B cell (primary cell): ENCODE results near the gene SNX32. TPM values are rescaled to one million over a fixed set of nuclear protein-coding genes. Genes with fewer than 3 reads are reported as not detected.

Experiments
- ATAC-seq: fragments of 200-7000 bp; cut with Tn5 transposase; one replicate; pipeline ENCODE4 v1.10.0; 2021; ENCODE audit warnings: low read depth, mild to moderate bottlenecking, moderate number of reproducible peaks, moderate library complexity
- CTCF ChIA-PET: fragments of 350-600 bp; sonication (Branson Sonifier 250); formaldehyde crosslinking; loops from one replicate; lab custom pipeline; 2021; ENCODE audit warnings: antibody characterized with exemption, inconsistent platforms; lab: Charles Lee
- POLR2A ChIA-PET: fragments of 350-600 bp; sonication (Branson Sonifier 250); formaldehyde crosslinking; loops from one replicate; lab custom pipeline; 2021; ENCODE audit warnings: antibody characterized with exemption; lab: Charles Lee
- DNase-seq: peaks from one replicate; pipeline ENCODE4 v3.0.0; 2013
- H2AFZ ChIP-seq: 2 replicates; pipeline ENCODE4 v1.6.1; 2012; ENCODE audit warnings: mild to moderate bottlenecking, low read depth, low read length; ENCODE audit not compliant: insufficient read depth, poor library complexity, severe bottlenecking
- H3K27ac ChIP-seq, 2 donors: 1 replicate in 1 of 2; 2 replicates in 1 of 2; pipeline ENCODE4 v1.5.1; 2012 to 2013; ENCODE audit warnings: low read length in 2 of 2, mild to moderate bottlenecking in 2 of 2, moderate library complexity in 1 of 2
- H3K27me3 ChIP-seq, 4 experiments: fragments of 200-600 bp in 1 of 4; sonication (generic) in 1 of 4; replicated peaks in 1 of 4; 1 replicate in 2 of 4; 2 replicates in 2 of 4; pipeline versions ENCODE4 v1.6.1 to v1.7.0; 2013 to 2016; ENCODE audit warnings: low read length in 3 of 4, mild to moderate bottlenecking in 2 of 4, mixed read lengths in 1 of 4, moderate library complexity in 1 of 4; ENCODE audit not compliant: insufficient read depth in 4 of 4, control insufficient read depth in 3 of 4; ENCODE audit errors: control extremely low read depth in 1 of 4
- H3K36me3 ChIP-seq, 2 experiments: replicated peaks in 1 of 2; 1 replicate in 1 of 2; 2 replicates in 1 of 2; pipeline versions ENCODE4 v1.6.1 to v1.7.1; 2013; ENCODE audit warnings: low read length in 1 of 2; ENCODE audit not compliant: insufficient read depth in 2 of 2, control insufficient read depth in 1 of 2; ENCODE audit errors: control extremely low read depth in 1 of 2, extremely low read depth in 1 of 2
- H3K4me1 ChIP-seq, 2 donors: fragments of 200-600 bp in 1 of 2; sonication (generic) in 1 of 2; 1 replicate in 1 of 2; 2 replicates in 1 of 2; pipeline versions ENCODE4 v1.5.1 to v1.6.1; 2013 to 2017; ENCODE audit warnings: low read length in 2 of 2; ENCODE audit not compliant: control insufficient read depth in 2 of 2, insufficient read depth in 2 of 2
- H3K4me2 ChIP-seq: replicated peaks from 2 replicates; pipeline ENCODE3; 2012; ENCODE audit warnings: mild to moderate bottlenecking, low read depth, low read length; ENCODE audit not compliant: poor library complexity, severe bottlenecking
- H3K4me3 ChIP-seq, 5 experiments: fragments of 200-600 bp in 1 of 5; sonication (generic) in 1 of 5; 1 replicate in 3 of 5; 2 replicates in 2 of 5; pipeline versions ENCODE4 v1.5.1 to v1.7.0; 2011 to 2016; ENCODE audit warnings: low read length in 4 of 5, mild to moderate bottlenecking in 4 of 5, low read depth in 2 of 5, control low read depth in 1 of 5, moderate library complexity in 1 of 5; ENCODE audit not compliant: insufficient read depth in 1 of 5; ENCODE audit errors: control extremely low read depth in 1 of 5, extremely low read depth in 1 of 5
- H3K79me2 ChIP-seq: fragments of 200-600 bp; sonication (generic); one replicate; pipeline ENCODE4 v1.6.0; 2016; ENCODE audit warnings: low read length; ENCODE audit not compliant: control insufficient read depth, insufficient read depth
- H3K9ac ChIP-seq: fragments of 200-600 bp; sonication (generic); 2 replicates; pipeline ENCODE4 v1.6.1; 2017; ENCODE audit warnings: mild to moderate bottlenecking, low read length, moderate library complexity
- H3K9me3 ChIP-seq, 3 donors: one replicate each; pipeline versions ENCODE4 v1.6.1 to v1.7.1; 2013; ENCODE audit warnings: low read length in 2 of 3; ENCODE audit not compliant: control insufficient read depth in 2 of 3, insufficient read depth in 1 of 3; ENCODE audit errors: control extremely low read depth in 1 of 3
- H4K20me1 ChIP-seq: 2 replicates; pipeline ENCODE4 v1.6.0; 2012; ENCODE audit warnings: mild to moderate bottlenecking, low read length; ENCODE audit not compliant: insufficient read depth, control insufficient read depth, poor library complexity, severe bottlenecking
- H3K27ac Mint-ChIP-seq: one replicate; pipeline ENCODE4 v1.8.0; 2021; ENCODE audit warnings: mixed read lengths
- H3K27me3 Mint-ChIP-seq: one replicate; pipeline ENCODE4 v1.8.0; 2021; ENCODE audit warnings: mixed read lengths
- H3K4me1 Mint-ChIP-seq: one replicate; pipeline ENCODE4 v1.8.0; 2021; ENCODE audit warnings: mixed read lengths
- H3K4me3 Mint-ChIP-seq: one replicate; pipeline ENCODE4 v1.8.0; 2021; ENCODE audit warnings: mixed read lengths
- H3K9me3 Mint-ChIP-seq: one replicate; pipeline ENCODE4 v1.8.0; 2022; ENCODE audit warnings: mixed read lengths; ENCODE audit not compliant: insufficient read depth
- EZH2 ChIP-seq: IDR thresholded peaks from 2 replicates; pipeline ENCODE4 v1.6.1; 2012; ENCODE audit warnings: borderline replicate concordance, low read depth, mild to moderate bottlenecking, moderate library complexity, low read length; ENCODE audit not compliant: insufficient read depth, poor library complexity, severe bottlenecking
- WGBS: methylation state at CpG from one replicate; pipeline ENCODE4 v1.1.5; 2013; ENCODE audit warnings: missing lambda C conversion rate; ENCODE audit not compliant: insufficient coverage; 5-methylcytosine and 5-hydroxymethylcytosine counted together
- intact Hi-C: fragments of 100-400 bp; cut with micrococcal nuclease; formaldehyde crosslinking; loops from one replicate; pipeline ENCODE4 v1.10.0; 2022
- polyA plus RNA-seq: library from polyadenylated mRNA; depleted of rRNA; stranded (reverse); fragments of >200 nt; gene quantifications from 2 replicates; pipeline ENCODE4 v1.2.3, GENCODE V29; 2012
- total RNA-seq, 2 donors: library from RNA; stranded (reverse); fragments of 120-200 nt in 1 of 2; gene quantifications; 1 replicate in 1 of 2; 2 replicates in 1 of 2; pipeline versions ENCODE4 v1.2.3 to v1.2.4, GENCODE V29; 2013 to 2022
- TF ChIP-seq, protein P1 (sequence below): fragments of 200-600 bp; IDR thresholded peaks from one replicate; pipeline ENCODE4 v1.8.0; 2022; ENCODE audit warnings: antibody characterized with exemption, mild to moderate bottlenecking

SNX32 gene
- total and polyA plus RNA-seq, 2 donors (not counting 1 experiment from before 2014, with no cell fraction given), result 0.57 to 0.89 TPM

DNA sequence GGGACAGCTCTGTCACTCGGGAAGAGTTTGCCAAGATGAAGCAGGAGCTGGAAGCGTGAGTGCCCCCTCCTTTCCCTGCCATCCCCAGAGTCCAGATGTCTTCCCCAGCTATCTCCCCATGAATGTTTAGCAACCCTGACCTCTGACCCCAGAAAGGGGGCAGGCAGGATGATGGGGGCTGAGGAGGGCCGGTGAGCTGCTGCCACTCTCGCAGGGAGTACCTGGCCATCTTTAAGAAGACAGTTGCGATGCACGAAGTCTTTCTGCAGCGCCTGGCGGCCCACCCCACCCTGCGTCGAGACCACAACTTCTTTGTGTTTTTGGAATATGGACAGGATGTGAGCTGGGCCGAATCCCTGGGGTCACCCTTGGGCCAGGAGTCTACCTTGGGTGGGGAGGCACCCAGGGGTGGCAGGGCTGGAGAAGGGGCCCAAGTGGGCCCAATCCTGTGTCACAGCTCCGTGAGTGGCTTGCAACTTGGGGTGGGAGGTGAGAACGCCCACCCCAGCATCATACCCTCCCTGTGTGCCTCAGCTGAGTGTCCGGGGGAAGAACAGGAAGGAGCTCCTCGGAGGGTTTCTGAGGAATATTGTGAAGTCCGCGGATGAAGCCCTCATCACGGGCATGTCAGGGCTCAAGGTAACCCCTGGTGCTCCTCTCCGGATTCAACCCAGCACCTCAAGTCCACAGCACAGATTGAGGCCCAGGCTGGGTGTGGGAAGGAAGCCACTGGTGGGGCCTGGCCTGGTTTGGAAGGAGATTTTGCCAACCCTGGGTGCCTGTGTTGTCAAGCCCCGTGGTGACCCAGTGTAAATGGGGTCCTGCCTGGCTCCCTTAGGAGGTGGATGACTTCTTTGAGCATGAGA is 16.7 kb downstream of the SNX32 start:
- no peaks in the 10 kb centered on the region for H3K27me3 ChIP-seq
- Mint-ChIP-seq H3K27ac (no peak overlapping the region), H3K4me3 (no peak overlapping the region), H3K4me1 (peaks cover 18% of the 10 kb centered on the region), H3K9me3 (no peaks in the 10 kb centered on the region), H3K27me3 (no peaks in the 10 kb centered on the region)
- ATAC-seq (no peak), DNase-seq (peak; percentile 29)
- peaks cover 0 to 8% of the 10 kb centered on the region in 2 donors for H3K4me1 ChIP-seq
- 89% methylated on average over 16 of the region's 20 CpGs for WGBS
- H4K20me1 ChIP-seq, result peaks cover 51% of the 10 kb centered on the region
- no peak overlapping the region for H2AFZ ChIP-seq
- ChIA-PET POLR2A (interaction anchor here (0.6 to 1.5 kb wide), 3 partner anchors 8 to 118 kb away, joined by 3 to 8 read pairs (median 3); partner anchors contain the start of gene SNX32), CTCF (interaction anchor here (0.6 to 2.8 kb wide), 3 partner anchors 10 to 171 kb away, joined by 3 to 15 read pairs (median 6); partner anchors contain the start of gene MUS81)
- no peak overlapping the region for H3K27ac ChIP-seq
- no peak overlapping the region for H3K9ac ChIP-seq
- no peak overlapping the region for H3K4me3 ChIP-seq
- intact Hi-C loops, result no loop called here
- peaks cover 0 to 51% of the 10 kb centered on the region in 2 experiments for H3K36me3 ChIP-seq
- H3K9me3 ChIP-seq, result peaks cover 0 to 15% (median 0%) of the 10 kb centered on the region in 3 donors
- no peak overlapping the region for H3K4me2 ChIP-seq
- H3K79me2 ChIP-seq, result peaks cover 23% of the 10 kb centered on the region
- no peak for TF ChIP-seq EZH2
- TF ChIP-seq, protein P1, sequence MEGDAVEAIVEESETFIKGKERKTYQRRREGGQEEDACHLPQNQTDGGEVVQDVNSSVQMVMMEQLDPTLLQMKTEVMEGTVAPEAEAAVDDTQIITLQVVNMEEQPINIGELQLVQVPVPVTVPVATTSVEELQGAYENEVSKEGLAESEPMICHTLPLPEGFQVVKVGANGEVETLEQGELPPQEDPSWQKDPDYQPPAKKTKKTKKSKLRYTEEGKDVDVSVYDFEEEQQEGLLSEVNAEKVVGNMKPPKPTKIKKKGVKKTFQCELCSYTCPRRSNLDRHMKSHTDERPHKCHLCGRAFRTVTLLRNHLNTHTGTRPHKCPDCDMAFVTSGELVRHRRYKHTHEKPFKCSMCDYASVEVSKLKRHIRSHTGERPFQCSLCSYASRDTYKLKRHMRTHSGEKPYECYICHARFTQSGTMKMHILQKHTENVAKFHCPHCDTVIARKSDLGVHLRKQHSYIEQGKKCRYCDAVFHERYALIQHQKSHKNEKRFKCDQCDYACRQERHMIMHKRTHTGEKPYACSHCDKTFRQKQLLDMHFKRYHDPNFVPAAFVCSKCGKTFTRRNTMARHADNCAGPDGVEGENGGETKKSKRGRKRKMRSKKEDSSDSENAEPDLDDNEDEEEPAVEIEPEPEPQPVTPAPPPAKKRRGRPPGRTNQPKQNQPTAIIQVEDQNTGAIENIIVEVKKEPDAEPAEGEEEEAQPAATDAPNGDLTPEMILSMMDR, result no peak

DNA sequence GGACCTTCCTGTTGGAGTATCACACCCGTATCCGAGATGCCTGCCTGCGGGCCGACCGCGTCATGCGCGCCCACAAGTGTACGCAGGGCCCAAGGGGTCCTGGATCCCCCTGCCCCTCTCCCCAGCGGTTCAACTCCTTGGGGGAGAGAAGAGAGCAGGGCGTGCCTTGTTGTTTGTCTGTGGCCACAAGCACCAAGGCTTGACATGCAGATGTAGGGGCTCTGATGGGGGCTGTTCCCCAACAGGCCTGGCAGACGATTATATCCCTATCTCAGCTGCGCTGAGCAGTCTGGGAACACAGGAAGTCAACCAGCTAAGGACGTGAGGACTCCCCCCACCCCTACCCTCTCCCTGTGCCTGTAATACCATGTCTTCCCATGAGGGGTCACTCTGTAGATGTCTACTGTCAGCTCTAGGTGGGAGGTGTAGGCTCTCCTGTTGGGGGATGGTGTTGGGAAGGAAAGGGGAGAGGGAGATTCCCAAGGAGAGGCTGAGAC is 17.4 kb downstream of the SNX32 start:
- peak; percentile 24 for ATAC-seq

More for the DNA sequence above, 17.4 kb downstream of the SNX32 start:
- 95% methylated on average over 12 of the region's 14 CpGs for WGBS
- peaks cover 29% of the 10 kb centered on the region for H3K79me2 ChIP-seq
- no peak for DNase-seq
- H3K4me1 ChIP-seq, result peaks cover 6 to 15% of the 10 kb centered on the region in 2 donors
- no peak overlapping the region for H2AFZ ChIP-seq
- H3K9me3 Mint-ChIP-seq, result no peaks in the 10 kb centered on the region
- H3K27me3 Mint-ChIP-seq, result no peaks in the 10 kb centered on the region
- H3K9ac ChIP-seq, result no peak overlapping the region
- no peak overlapping the region for H3K27ac ChIP-seq
- no peaks in the 10 kb centered on the region for H3K27me3 ChIP-seq
- H3K4me3 ChIP-seq, result no peak overlapping the region
- peaks cover 0 to 58% of the 10 kb centered on the region in 2 experiments for H3K36me3 ChIP-seq
- H3K27ac Mint-ChIP-seq, result no peak overlapping the region
- TF ChIP-seq, protein P1, result peak; percentile 47
- no peak for TF ChIP-seq EZH2
- intact Hi-C loops, result no loop called here
- H3K4me3 Mint-ChIP-seq, result no peak overlapping the region
- H4K20me1 ChIP-seq, result peaks cover 57% of the 10 kb centered on the region
- peaks cover 24% of the 10 kb centered on the region for H3K4me1 Mint-ChIP-seq
- H3K4me2 ChIP-seq, result no peak overlapping the region
- ChIA-PET CTCF (interaction anchor here (2.8 kb wide), 1 partner anchor 9 kb away, joined by 15 read pairs; the partner anchor contains the start of gene MUS81), POLR2A (interaction anchor here (0.6 kb wide), 2 partner anchors 7 to 117 kb away, joined by 3 to 8 read pairs; no protein-coding TSS in a partner anchor)
- H3K9me3 ChIP-seq, result peaks cover 0 to 15% (median 0%) of the 10 kb centered on the region in 3 donors
